HepG2 (cell line): ENCODE data around the gene PDIA5.

Experiments used
- EED ChIP-seq: sonication (generic); formaldehyde crosslinking; IDR thresholded peaks from 2 replicates; pipeline ENCODE4 v1.5.0; 2020; ENCODE audit warnings: mild to moderate bottlenecking, missing genetic modification reagents
- GABPA ChIP-seq, 2 experiments: IDR thresholded peaks; 2 replicates each; pipeline ENCODE4 v1.6.1; 2011 to 2016; ENCODE audit warnings: low read depth in 2 of 2, low read length in 1 of 2, missing biosample characterization in 1 of 2, missing genetic modification characterization in 1 of 2
- RFX1 ChIP-seq: fragments of 450-650 bp; IDR thresholded peaks from 2 replicates; pipeline ENCODE4 v1.6.1; 2017
- TCF7 ChIP-seq: sonication (generic); IDR thresholded peaks from 2 replicates; pipeline ENCODE4 v1.6.1; 2016; ENCODE audit warnings: antibody characterized with exemption, low read depth
- ZNF367 ChIP-seq: sonication (generic); formaldehyde crosslinking; IDR thresholded peaks from 2 replicates; pipeline ENCODE4 v1.4.0; 2020; ENCODE audit warnings: missing genetic modification reagents, borderline replicate concordance
- ZNF510 ChIP-seq: sonication (generic); formaldehyde crosslinking; IDR thresholded peaks from 2 replicates; pipeline ENCODE4 v1.4.0; 2020; ENCODE audit warnings: low read depth, mild to moderate bottlenecking, missing genetic modification reagents
- ZNF563 ChIP-seq: sonication (generic); formaldehyde crosslinking; IDR thresholded peaks from 2 replicates; pipeline ENCODE4 v1.8.0; 2022; ENCODE audit warnings: mild to moderate bottlenecking, moderate library complexity, missing genetic modification reagents
- TF ChIP-seq, protein P1 (sequence below): sonication (generic); formaldehyde crosslinking; IDR thresholded peaks from 2 replicates; pipeline ENCODE4 v1.9.0; 2021; ENCODE audit warnings: missing genetic modification reagents, mild to moderate bottlenecking, borderline replicate concordance
- TF ChIP-seq, protein P2 (sequence below): sonication (generic); formaldehyde crosslinking; IDR thresholded peaks from 2 replicates; pipeline ENCODE4 v1.4.0; 2020; ENCODE audit warnings: mild to moderate bottlenecking, missing genetic modification reagents
- TF ChIP-seq, protein P3 (sequence below): sonication (generic); formaldehyde crosslinking; IDR thresholded peaks from 2 replicates; pipeline ENCODE4 v1.5.0; 2020; ENCODE audit warnings: mild to moderate bottlenecking, missing genetic modification reagents, moderate library complexity
- TF ChIP-seq, protein P4 (sequence below): sonication (generic); formaldehyde crosslinking; IDR thresholded peaks from 2 replicates; pipeline ENCODE4 v1.8.0; 2022; ENCODE audit warnings: mild to moderate bottlenecking, missing genetic modification reagents

DNA sequence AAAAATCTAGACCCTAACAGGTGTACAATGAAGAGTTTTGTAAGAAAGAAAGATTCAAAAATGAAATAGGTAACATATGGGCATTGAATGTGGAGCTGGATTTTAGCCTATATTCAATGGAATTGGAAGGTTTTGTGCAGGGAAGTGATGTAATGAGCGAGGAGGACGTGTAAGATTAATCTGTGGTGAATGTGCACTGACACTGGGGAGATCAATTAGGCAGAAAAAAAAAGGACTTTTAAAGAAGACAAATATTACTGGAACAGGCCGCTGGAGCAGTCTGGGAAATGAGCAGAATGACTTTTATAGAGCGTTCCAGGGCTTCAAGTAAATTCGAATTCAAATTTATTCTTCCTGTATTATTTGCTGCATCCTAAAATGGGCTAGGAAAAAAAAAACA, 55.2 kb downstream of the PDIA5 start:
- TF ChIP-seq, protein P1, sequence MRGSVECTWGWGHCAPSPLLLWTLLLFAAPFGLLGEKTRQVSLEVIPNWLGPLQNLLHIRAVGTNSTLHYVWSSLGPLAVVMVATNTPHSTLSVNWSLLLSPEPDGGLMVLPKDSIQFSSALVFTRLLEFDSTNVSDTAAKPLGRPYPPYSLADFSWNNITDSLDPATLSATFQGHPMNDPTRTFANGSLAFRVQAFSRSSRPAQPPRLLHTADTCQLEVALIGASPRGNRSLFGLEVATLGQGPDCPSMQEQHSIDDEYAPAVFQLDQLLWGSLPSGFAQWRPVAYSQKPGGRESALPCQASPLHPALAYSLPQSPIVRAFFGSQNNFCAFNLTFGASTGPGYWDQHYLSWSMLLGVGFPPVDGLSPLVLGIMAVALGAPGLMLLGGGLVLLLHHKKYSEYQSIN = no peak
- no peak for TF ChIP-seq EED (CRISPR knock-in tag)
- TF ChIP-seq, protein P2, sequence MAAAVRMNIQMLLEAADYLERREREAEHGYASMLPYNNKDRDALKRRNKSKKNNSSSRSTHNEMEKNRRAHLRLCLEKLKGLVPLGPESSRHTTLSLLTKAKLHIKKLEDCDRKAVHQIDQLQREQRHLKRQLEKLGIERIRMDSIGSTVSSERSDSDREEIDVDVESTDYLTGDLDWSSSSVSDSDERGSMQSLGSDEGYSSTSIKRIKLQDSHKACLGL (CRISPR knock-in tag) = no peak
- no peak for TF ChIP-seq GABPA (IDR thresholded peaks at IDR 0.05; ENCODE audit: low read depth, low read length)
- TF ChIP-seq GABPA (CRISPR knock-in tag; IDR thresholded peaks at IDR 0.05; ENCODE audit: low read depth) = no peak
- TF ChIP-seq ZNF367 (CRISPR knock-in tag) = no peak
- TF ChIP-seq TCF7 = no peak
- TF ChIP-seq ZNF563 = no peak
- TF ChIP-seq ZNF510 (CRISPR knock-in tag) = no peak
- TF ChIP-seq, protein P3, sequence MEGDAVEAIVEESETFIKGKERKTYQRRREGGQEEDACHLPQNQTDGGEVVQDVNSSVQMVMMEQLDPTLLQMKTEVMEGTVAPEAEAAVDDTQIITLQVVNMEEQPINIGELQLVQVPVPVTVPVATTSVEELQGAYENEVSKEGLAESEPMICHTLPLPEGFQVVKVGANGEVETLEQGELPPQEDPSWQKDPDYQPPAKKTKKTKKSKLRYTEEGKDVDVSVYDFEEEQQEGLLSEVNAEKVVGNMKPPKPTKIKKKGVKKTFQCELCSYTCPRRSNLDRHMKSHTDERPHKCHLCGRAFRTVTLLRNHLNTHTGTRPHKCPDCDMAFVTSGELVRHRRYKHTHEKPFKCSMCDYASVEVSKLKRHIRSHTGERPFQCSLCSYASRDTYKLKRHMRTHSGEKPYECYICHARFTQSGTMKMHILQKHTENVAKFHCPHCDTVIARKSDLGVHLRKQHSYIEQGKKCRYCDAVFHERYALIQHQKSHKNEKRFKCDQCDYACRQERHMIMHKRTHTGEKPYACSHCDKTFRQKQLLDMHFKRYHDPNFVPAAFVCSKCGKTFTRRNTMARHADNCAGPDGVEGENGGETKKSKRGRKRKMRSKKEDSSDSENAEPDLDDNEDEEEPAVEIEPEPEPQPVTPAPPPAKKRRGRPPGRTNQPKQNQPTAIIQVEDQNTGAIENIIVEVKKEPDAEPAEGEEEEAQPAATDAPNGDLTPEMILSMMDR (CRISPR knock-in tag) = no peak
- TF ChIP-seq, protein P4, sequence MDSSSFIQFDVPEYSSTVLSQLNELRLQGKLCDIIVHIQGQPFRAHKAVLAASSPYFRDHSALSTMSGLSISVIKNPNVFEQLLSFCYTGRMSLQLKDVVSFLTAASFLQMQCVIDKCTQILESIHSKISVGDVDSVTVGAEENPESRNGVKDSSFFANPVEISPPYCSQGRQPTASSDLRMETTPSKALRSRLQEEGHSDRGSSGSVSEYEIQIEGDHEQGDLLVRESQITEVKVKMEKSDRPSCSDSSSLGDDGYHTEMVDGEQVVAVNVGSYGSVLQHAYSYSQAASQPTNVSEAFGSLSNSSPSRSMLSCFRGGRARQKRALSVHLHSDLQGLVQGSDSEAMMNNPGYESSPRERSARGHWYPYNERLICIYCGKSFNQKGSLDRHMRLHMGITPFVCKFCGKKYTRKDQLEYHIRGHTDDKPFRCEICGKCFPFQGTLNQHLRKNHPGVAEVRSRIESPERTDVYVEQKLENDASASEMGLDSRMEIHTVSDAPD = no peak
- no peak for TF ChIP-seq RFX1
